H7 (cell line): ENCODE data around the gene PLEKHA5. TPM values are rescaled to one million over a fixed set of nuclear protein-coding genes. Genes with fewer than 3 reads are reported as not detected.
A peak's percentile ranks its signal among the peaks of the same experiment; 100 is the strongest.

Experiments used
- DNase-seq: peaks from one replicate; pipeline ENCODE4 v3.0.0; 2012
- H3K27me3 ChIP-seq: 2 replicates; pipeline ENCODE4 v1.6.0; 2011; ENCODE audit warnings: mild to moderate bottlenecking, low read length; ENCODE audit not compliant: control insufficient read depth, insufficient read depth
- H3K36me3 ChIP-seq: replicated peaks from 2 replicates; pipeline ENCODE4 v1.5.1; 2011; ENCODE audit warnings: low read length; ENCODE audit not compliant: control insufficient read depth, insufficient read depth
- H3K4me3 ChIP-seq: 2 replicates; pipeline ENCODE4 v1.5.1; 2011; ENCODE audit warnings: low read depth, mild to moderate bottlenecking, control low read depth, low read length, moderate library complexity; ENCODE audit not compliant: insufficient read depth
- total RNA-seq: library from RNA; depleted of rRNA; stranded (reverse); fragments of >200 nt; shearing (Covaris generic); gene quantifications from 2 replicates; pipeline ENCODE4 v1.2.3, GENCODE V29; 2014

PLEKHA5 gene
- total RNA-seq, 1 experiment from 2014 or later: 33.9 TPM

DNA sequence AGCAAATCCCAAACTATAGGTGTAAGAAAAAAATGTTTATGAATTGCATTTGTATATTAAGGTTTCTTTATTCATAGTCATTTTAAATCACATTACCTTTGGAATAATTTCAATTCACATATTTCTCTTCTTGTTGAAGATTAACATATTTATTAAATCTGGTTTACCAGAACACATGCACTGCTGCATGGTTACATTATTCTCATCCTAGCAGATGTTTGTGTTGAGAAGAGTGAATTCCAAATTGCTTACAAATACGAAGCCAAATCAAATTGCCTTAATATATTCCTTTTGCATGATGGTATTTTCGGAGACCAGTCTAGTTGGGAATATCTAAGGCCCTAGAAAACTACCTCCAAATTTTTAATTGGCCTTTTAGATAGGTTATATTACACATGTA, 130.6 kb downstream of the PLEKHA5 start:
- Histone ChIP-seq H3K4me3 (no peak overlapping the region), H3K36me3 (no peaks in the 10 kb centered on the region), H3K27me3 (no peaks in the 10 kb centered on the region)
- DNase-seq: no peak

- no peak overlapping the region for H3K4me3 ChIP-seq
- H3K27me3 ChIP-seq: no peaks in the 10 kb centered on the region
- no peak for DNase-seq
- H3K36me3 ChIP-seq: no peaks in the 10 kb centered on the region
Observed at GRCh38 chr12:19261773-19262172, 132.2 kb downstream of the PLEKHA5 start.

DNA sequence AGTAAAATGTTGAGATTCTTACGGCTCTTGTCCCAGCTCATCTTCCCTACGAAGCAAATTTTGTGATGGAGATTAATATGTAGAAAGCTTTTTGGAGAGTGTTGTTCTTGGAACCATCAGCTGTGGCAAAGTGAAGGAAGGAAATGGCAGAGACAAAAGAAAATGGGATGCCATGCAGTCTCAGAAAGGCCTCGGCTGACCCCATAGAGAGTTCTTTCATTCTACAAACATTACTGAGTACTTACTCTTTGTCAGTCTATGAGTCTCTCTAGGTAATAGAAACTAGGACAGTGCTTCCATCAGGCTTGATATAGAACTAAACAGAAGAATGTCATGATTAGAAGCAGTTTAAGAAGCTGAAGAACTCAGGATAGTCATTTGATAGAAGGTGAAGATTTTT, 134.1 kb downstream of the PLEKHA5 start:
- Histone ChIP-seq H3K4me3 (no peak overlapping the region), H3K36me3 (no peaks in the 10 kb centered on the region), H3K27me3 (no peaks in the 10 kb centered on the region)
- DNase-seq: peak; percentile 19

GRCh38 chr12:19273482-19274330, 144.2 kb downstream of the PLEKHA5 start:
- DNase-seq: no peak
- no peaks in the 10 kb centered on the region for H3K27me3 ChIP-seq
- peaks cover 3% of the 10 kb centered on the region for H3K36me3 ChIP-seq
- H3K4me3 ChIP-seq: no peak overlapping the region

- Histone ChIP-seq H3K4me3 (no peak overlapping the region), H3K36me3 (peaks cover 1% of the 10 kb centered on the region), H3K27me3 (no peaks in the 10 kb centered on the region)
- no peak for DNase-seq
Observed at GRCh38 chr12:19276767-19277166, 147.2 kb downstream of the PLEKHA5 start.

- Histone ChIP-seq H3K4me3 (no peak overlapping the region), H3K36me3 (peaks cover 1% of the 10 kb centered on the region), H3K27me3 (no peaks in the 10 kb centered on the region)
- no peak for DNase-seq
Observed at GRCh38 chr12:19277711-19278110, 148.2 kb downstream of the PLEKHA5 start.

DNA sequence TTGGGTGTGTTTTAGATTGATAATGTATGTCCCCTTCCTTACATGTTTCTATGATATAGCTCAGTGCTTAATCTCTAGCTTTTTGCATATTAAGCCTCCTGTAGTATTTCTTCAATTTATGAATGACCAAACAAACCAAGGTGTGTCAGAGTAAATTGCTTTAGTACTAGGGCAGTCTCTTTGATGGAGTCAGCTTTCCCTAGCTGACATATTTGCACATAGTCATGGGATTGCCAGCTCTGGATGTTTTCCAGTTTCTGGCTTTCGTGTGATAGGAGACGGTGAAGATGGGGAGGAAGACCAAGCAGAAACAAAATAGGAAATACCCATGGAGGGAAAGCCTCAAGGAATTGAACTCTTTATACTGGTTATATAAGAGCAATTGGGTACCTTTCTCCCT, 148.9 kb downstream of the PLEKHA5 start:
- Histone ChIP-seq H3K27me3 (no peaks in the 10 kb centered on the region), H3K36me3 (peaks cover 3% of the 10 kb centered on the region), H3K4me3 (no peak overlapping the region)
- no peak for DNase-seq

- Histone ChIP-seq H3K36me3 (peaks cover 7% of the 10 kb centered on the region), H3K4me3 (no peak overlapping the region), H3K27me3 (no peaks in the 10 kb centered on the region)
- no peak for DNase-seq
Observed at GRCh38 chr12:19282133-19282699, 152.7 kb downstream of the PLEKHA5 start.

GRCh38 chr12:19284658-19285057, 155.1 kb downstream of the PLEKHA5 start:
- DNase-seq: no peak
- Histone ChIP-seq H3K27me3 (no peaks in the 10 kb centered on the region), H3K4me3 (no peak overlapping the region), H3K36me3 (peaks cover 7% of the 10 kb centered on the region)

DNA sequence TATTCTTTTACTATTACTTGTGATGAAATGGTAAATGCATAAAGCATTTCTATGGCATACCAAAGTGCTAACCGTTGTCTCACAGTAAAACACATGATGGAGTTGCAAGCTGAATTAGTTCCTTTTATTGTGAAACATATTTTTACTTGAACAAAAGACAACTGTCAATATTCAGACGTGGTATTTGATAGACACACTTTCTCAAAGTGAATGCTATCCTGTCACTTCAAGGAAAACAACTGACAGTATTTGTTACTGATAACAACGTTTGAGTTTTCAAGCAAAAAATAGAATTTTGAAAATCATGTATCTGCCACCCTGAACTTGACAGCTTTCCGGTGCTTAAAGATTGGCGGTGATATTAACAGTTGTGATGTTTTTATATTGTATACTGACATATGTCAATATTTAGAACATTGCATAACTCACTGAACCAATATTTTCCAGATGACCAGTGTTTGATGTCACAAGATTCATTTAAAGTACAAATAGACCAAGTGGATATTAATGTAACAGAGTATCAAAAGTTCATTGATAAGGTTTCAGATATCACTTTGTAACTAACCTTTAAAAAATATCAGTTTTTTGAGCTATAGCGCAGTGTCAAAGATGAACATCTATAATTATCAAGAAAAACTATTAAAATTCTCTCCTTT, 156.4 kb downstream of the PLEKHA5 start:
- Histone ChIP-seq H3K27me3 (no peaks in the 10 kb centered on the region), H3K36me3 (peaks cover 7% of the 10 kb centered on the region), H3K4me3 (no peak overlapping the region)
- DNase-seq: no peak

DNA sequence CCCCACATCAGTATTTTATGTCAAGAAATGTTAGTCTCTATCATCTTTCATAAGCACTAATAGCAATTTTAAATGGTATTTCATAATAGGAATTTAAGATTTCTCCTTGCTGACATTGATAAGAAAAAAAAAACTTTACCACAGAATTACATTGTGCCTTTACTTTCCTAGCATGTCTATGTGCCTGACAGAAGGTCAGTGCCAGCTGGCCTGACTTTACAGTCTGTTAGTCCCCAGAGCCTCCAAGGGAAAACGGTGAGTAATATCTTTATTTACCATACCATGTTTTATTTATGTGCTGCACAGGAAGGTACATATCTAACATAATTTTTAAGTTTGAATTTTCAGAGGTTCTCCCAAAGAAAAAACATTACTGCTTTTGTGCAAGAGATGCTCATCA, 157.8 kb downstream of the PLEKHA5 start:
- no peak for DNase-seq

DNA sequence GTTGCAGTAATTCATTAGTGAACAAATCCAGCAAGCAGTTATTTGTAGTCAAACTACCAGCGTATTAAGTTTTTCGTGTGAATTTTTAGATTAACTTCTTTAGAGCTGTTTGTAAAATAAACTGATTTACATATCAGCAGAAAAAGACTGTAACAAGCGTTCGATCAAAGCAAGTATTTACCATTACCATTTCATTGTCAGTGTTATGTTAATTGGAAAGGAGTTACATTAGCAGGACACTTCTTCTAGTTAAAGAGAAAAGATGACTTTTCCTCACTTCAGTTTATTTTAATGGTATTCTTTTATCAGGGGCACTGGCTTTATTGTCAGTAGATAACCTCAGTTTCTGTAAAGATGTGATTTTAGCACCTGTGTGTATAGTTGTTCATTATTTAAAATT, 158.6 kb downstream of the PLEKHA5 start:
- H3K36me3 ChIP-seq: peaks cover 7% of the 10 kb centered on the region
- DNase-seq: no peak
- no peaks in the 10 kb centered on the region for H3K27me3 ChIP-seq
- no peak overlapping the region for H3K4me3 ChIP-seq

More for the DNA sequence above, 157.8 kb downstream of the PLEKHA5 start:
- H3K36me3 ChIP-seq: peaks cover 7% of the 10 kb centered on the region
- no peaks in the 10 kb centered on the region for H3K27me3 ChIP-seq
- H3K4me3 ChIP-seq: no peak overlapping the region

DNA sequence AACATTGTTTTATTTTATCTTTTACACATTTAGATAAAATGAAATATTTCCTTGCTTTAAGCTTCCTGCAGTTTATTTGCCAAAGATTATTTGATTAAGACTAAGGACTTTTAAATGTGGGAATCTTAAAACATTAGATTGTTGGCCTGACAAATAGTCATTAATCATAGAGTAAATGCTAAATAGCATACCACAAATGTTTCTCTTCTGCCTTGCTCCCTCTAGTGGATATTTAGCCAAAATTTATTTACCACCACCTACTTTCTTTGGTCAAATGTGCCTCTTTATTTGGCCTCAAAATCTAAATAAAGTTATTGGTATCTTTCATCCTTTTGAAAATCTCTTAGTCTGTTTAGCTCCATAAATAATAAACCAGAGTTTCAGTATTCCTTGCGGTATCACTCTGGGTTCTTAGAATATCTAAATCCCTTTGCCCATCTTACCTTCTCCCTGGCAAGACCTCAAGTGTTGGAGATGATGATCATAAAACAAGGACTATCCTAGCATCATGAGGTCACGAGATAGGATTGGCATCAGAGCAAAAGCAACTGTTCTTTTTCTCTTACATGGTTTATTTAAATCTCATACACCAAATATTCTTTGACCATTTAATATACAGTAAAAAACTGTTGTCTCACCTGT, 159.2 kb downstream of the PLEKHA5 start:
- Histone ChIP-seq H3K4me3 (no peak overlapping the region), H3K27me3 (no peaks in the 10 kb centered on the region), H3K36me3 (peaks cover 3% of the 10 kb centered on the region)
- peak; percentile 36 for DNase-seq

DNA sequence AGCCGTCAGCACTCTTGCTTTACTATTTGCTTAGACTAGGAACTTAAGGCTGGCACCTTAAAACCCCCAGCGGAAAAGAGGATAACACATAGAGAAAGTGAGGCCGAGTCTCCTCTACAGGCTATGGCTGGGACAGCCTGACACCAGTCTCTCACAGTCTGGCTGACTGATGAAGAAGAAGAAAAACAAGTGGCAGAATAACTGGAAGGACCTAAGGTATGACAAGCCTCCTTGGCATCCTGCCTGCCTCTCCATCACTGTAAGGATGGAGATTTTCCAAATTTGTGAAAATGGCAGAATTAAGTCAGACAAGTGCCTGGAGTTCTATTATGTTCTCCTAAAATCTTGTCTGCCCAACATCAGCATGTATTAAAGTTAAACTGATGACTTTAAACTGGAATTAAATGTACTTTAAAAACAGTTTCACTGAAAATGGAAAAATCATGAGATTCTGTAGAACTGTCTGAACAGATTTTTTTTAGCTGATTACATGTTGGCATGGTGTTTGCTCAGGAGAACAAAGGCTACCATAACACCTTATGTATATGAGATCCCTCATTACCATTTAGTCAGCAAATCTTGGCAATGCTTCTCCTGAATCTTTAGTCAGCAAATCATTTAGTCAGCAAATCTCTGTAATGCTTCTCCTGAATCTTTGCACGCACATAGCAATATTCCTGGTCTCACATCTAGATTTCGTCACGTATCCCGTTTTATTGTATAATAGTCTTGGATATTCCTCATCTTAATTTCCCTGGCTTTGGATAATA, 169.5 kb downstream of the PLEKHA5 start:
- H3K36me3 ChIP-seq: peaks cover 3% of the 10 kb centered on the region
- no peaks in the 10 kb centered on the region for H3K27me3 ChIP-seq
- no peak overlapping the region for H3K4me3 ChIP-seq
- DNase-seq: no peak
